ENCODE data around the gene TMIGD1.

- TF ChIP-seq CTCF (optimal IDR thresholded peaks at IDR 0.05 in 1 of 3, IDR thresholded peaks at IDR 0.05 in 1 of 3, conservative IDR thresholded peaks at IDR 0.05 in 1 of 3; ENCODE audit: extremely low read depth in 1 of 3, insufficient read depth in 2 of 3, low read length in 3 of 3) (no peak), EZH2 (IDR thresholded peaks at IDR 0.05; ENCODE audit: low read length) (no peak)
Observed at GRCh38 chr17:30346221-30346795, 12.5 kb upstream of the TMIGD1 start.

All from keratinocyte (primary cell).